Choroid plexus epithelial cell (primary cell): ENCODE data around the gene CCDC54.

Experiments used
- DNase-seq: peaks from one replicate; pipeline ENCODE4 v3.0.0-alpha.2; 2010; ENCODE audit warnings: low read depth
- H3K4me3 ChIP-seq: 2 replicates; pipeline ENCODE4 v1.5.1; 2011; ENCODE audit warnings: low read depth, mild to moderate bottlenecking, control low read depth, low read length, moderate library complexity
- TF ChIP-seq, protein P1 (sequence below): conservative IDR thresholded peaks from 2 replicates; pipeline ENCODE4 v1.5.1; 2011; ENCODE audit warnings: low read depth, mild to moderate bottlenecking, control low read depth, inconsistent platforms, low read length, moderate library complexity

Gene CCDC54

DNA sequence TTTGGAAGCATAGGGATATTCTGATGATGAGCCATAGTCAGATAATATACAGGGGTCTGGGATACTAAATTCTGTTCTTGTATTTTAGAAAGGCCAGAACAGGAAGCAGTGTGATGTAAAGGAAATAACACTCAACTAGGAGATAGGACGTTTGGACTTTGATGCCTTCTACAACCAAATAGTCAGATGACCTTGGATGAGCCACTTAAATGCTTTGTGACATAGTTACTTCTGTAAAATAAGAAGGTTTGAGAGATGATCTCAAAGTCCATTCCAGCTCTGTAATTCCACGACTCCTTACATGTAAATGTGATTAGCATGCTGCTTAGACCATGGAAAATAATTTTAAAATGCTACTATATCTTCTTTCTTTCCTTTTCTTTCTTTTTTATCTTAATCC is 29.5 kb upstream of the CCDC54 start:
- TF ChIP-seq, protein P1, sequence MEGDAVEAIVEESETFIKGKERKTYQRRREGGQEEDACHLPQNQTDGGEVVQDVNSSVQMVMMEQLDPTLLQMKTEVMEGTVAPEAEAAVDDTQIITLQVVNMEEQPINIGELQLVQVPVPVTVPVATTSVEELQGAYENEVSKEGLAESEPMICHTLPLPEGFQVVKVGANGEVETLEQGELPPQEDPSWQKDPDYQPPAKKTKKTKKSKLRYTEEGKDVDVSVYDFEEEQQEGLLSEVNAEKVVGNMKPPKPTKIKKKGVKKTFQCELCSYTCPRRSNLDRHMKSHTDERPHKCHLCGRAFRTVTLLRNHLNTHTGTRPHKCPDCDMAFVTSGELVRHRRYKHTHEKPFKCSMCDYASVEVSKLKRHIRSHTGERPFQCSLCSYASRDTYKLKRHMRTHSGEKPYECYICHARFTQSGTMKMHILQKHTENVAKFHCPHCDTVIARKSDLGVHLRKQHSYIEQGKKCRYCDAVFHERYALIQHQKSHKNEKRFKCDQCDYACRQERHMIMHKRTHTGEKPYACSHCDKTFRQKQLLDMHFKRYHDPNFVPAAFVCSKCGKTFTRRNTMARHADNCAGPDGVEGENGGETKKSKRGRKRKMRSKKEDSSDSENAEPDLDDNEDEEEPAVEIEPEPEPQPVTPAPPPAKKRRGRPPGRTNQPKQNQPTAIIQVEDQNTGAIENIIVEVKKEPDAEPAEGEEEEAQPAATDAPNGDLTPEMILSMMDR, result no peak

DNA sequence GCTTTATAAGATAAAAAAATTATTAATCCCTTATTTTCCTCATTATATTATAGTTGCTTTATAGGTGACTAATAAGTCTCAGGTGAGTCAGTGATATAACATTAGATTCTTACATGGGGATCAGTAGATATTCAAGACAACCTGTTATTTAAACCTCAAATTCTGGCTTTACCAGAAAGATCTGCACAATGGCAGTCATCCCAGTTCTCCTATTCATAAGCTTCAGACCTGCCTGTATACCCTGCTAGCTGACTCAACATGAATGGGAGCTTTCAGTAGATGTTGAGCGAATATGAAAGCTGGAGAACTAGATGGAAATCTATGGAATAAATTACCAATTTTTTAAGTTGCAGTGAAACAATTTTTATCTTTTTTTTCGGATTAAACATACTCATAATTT is 20.5 kb upstream of the CCDC54 start:
- no peak overlapping the region for H3K4me3 ChIP-seq
- no peak for DNase-seq
- TF ChIP-seq, protein P1, result no peak

More for the DNA sequence above, 29.5 kb upstream of the CCDC54 start:
- H3K4me3 ChIP-seq, result no peak overlapping the region
- no peak for DNase-seq

DNA sequence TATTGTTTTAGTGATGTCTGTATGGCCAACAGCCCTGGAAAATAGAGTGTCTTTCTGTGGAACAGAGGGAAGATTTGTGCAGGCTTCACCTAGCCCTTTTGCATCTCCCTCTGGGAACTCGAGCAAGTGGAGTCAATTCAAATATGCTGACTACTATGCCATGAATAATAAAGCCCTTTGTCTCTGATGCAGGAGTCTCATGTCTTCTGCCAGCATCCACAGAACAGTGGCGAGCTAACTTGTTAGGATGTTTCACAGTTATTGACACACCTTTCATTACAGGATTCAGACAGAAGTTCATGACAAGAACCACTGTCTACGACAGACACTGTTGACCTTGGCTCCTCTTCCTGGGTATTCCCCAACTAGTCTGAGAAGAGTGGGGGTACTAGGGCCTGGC is 15.6 kb upstream of the CCDC54 start:
- no peak for DNase-seq
- TF ChIP-seq, protein P1, result no peak
- no peak overlapping the region for H3K4me3 ChIP-seq

DNA sequence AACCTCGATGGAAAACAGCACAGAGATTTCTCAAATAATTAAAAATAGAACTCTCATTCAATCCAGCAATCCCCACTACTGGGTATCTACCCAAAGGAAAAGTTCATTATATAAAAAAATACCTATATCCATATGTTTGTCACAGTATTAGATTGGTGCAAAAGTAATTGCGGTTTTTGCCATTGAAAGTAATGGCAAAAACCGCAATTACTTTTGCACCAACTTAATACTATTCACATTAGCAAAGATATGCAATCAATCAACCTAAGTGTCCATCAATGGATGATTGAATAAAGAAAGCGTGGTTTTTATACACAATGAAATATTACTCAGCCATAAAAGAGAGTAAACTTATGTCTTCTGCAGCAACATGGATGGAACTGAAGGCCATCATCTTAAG is 12.2 kb upstream of the CCDC54 start:
- H3K4me3 ChIP-seq, result no peak overlapping the region
- no peak for DNase-seq
- TF ChIP-seq, protein P1, result no peak

DNA sequence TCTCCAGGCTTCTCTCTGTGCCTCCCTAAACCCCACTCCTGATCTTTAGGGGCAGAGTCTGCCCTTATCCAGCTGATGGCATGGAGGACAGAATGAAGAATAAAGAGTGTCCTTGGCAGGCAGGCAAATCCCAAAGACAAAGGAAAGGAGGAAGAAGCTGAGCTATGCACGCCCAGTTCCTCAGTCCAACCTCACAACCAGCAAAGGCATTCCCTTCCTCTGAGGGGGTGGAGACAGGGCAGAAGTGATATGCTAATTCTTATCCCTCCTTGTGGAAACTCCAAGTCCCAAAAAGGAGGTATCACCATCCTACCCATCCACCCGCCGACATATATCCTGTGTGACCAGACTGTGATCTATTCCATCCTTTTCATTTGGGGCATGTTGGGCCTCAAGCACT is 10.5 kb upstream of the CCDC54 start:
- TF ChIP-seq, protein P1, result no peak
- no peak overlapping the region for H3K4me3 ChIP-seq
- no peak for DNase-seq

DNA sequence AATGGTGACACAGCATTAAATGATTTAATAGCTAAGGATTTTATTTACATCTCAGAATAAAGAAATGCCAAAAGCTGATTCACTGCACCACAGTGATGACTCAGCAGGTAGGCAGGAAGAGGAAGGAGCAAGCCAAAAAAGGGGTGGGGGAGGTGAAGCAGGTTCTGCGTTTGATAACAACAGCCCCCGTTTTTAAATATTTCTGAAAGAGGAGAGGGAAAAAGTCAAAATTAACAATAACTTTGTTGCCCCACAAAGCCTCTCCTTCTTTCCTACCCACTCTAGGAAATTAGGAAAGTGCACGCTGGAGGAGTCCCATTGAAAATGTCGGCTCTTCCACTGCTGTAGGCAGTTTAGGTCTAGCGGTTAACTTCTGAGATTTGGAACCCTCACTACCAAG is 9.9 kb upstream of the CCDC54 start:
- no peak overlapping the region for H3K4me3 ChIP-seq
- TF ChIP-seq, protein P1, result no peak
- peak; percentile 75 for DNase-seq

DNA sequence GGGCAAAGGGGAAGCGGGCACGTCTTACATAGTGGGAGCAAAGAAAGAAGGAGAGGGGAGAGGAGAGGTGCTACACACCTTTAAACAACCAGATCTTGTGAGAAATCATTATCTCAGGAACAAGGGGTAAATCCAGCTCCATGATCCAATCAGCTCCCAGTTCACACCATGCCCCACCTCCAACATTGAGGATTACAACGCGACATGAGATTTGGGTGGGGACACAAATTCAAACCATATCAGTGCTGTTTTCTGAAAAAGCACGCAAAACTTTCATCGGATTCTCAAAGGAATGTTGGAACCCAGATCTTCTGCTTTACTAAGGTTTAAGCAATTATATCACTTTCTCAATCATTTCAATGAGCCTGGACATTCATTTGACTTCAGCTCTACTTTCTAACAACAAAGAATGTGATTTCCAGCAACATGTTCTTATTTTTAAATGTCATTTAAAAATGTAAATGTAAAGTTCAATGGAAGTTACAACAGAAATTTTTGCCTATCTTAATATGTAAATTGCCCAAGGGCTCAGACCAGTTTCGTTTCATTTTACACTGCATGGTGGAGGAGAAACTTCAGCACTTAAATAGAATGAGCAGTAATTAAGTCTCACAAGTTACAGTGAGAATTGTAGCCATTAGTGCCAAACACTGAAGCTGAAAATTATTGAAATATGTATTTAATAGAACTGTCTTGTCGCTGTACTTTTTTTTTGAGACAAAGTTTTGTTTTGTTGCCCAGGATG is 8.4 kb upstream of the CCDC54 start:
- TF ChIP-seq, protein P1, result no peak
- DNase-seq, result no peak
- no peak overlapping the region for H3K4me3 ChIP-seq
